Fibroblast of pulmonary artery (primary cell): Measurements from ENCODE around the gene KCTD18.

ENCODE experiments used
- DNase-seq: peaks from one replicate; pipeline ENCODE4 v3.0.0-alpha.2; 2010; ENCODE audit warnings: low read depth
- H3K4me3 ChIP-seq: replicated peaks from 2 replicates; pipeline ENCODE4 v1.5.1; 2011; ENCODE audit warnings: low read depth, mild to moderate bottlenecking, control low read depth, low read length, moderate library complexity
- TF ChIP-seq, protein P1 (sequence below): IDR thresholded peaks from 2 replicates; pipeline ENCODE4 v1.5.1; 2011; ENCODE audit warnings: mild to moderate bottlenecking, control low read depth, low read length, inconsistent platforms; ENCODE audit errors: missing control alignments

Gene KCTD18

DNA sequence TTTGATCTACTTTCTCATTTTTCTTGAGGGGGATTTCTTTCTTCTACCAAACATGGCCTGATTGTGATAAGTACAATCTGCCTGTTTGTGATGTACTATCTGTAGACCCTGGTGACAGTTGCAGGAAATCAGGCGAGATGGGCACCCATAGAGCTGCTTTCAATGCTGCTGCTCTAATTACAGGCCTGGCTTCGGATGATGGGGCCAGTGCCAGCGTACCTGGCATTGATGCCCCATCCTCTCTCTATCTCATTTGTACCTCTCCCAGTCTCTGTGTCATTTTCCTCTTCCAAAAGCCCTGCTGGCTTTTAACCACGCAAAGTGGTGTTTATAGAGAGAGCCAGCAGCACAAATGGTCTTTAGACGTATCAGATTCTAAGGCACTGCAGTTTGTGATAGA is 69.9 kb downstream of the KCTD18 start:
- no peak for DNase-seq
- H3K4me3 ChIP-seq: no peak overlapping the region
- TF ChIP-seq, protein P1, sequence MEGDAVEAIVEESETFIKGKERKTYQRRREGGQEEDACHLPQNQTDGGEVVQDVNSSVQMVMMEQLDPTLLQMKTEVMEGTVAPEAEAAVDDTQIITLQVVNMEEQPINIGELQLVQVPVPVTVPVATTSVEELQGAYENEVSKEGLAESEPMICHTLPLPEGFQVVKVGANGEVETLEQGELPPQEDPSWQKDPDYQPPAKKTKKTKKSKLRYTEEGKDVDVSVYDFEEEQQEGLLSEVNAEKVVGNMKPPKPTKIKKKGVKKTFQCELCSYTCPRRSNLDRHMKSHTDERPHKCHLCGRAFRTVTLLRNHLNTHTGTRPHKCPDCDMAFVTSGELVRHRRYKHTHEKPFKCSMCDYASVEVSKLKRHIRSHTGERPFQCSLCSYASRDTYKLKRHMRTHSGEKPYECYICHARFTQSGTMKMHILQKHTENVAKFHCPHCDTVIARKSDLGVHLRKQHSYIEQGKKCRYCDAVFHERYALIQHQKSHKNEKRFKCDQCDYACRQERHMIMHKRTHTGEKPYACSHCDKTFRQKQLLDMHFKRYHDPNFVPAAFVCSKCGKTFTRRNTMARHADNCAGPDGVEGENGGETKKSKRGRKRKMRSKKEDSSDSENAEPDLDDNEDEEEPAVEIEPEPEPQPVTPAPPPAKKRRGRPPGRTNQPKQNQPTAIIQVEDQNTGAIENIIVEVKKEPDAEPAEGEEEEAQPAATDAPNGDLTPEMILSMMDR: no peak
